Measurements from ENCODE around the gene TRIO.

DNA sequence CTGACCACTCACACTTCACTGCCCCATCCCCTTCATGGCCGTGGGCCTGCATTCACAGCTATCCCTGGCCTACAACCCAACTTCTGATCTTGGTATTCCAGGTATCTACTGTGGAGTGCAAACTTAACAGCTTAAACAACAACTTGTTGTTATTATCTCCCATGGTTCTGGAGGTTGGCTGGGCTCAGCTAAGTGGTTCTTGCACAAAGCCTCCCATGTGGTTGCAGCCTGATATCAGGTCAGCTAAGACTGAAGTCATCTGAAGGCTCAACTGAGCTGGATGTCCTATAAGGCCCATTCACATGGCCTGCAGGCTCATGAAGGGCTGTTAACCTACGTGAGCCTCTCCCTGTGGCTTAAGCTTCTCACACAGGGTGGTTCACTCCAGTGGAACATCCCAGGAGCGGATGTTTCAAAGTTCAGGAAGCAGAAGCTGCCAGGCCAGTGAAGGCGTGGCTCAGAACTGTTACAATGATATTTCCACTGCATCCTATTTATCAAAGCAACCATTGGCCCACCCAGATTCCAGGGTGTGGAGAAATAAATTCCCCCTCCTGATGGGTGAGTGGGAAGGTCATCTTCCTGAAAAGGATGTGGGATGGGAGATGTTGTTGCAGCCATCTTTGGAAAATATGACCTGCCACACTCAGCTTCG lies 30.0 kb upstream of the TRIO start:
- TF ChIP-seq POLR2A (IDR thresholded peaks at IDR 0.05; ENCODE audit: control extremely low read depth in 1 of 2, low read depth in 2 of 2, low read length in 2 of 2) (no peak), SP1 (IDR thresholded peaks at IDR 0.05; ENCODE audit: low read depth, low read length) (no peak), SIX5 (IDR thresholded peaks at IDR 0.05; ENCODE audit: low read depth, low read length) (no peak), CHD2 (IDR thresholded peaks at IDR 0.05; ENCODE audit: low read length) (no peak), EP300 (IDR thresholded peaks at IDR 0.05; ENCODE audit: borderline replicate concordance in 1 of 2, low read depth in 2 of 2, low read length in 2 of 2) (no peak), POLR2AphosphoS5 (IDR thresholded peaks at IDR 0.05; ENCODE audit: low read depth, low read length) (no peak), CBX8 (IDR thresholded peaks at IDR 0.05; ENCODE audit: borderline replicate concordance, low read depth, low read length) (no peak), EZH2 (IDR thresholded peaks at IDR 0.05; ENCODE audit: low read depth, low read length, severe bottlenecking) (no peak), RAD21 (IDR thresholded peaks at IDR 0.05 in 1 of 2, conservative IDR thresholded peaks at IDR 0.05 in 1 of 2; ENCODE audit: low read depth in 2 of 2, low read length in 2 of 2) (no peak)
- TF ChIP-seq, protein P1, sequence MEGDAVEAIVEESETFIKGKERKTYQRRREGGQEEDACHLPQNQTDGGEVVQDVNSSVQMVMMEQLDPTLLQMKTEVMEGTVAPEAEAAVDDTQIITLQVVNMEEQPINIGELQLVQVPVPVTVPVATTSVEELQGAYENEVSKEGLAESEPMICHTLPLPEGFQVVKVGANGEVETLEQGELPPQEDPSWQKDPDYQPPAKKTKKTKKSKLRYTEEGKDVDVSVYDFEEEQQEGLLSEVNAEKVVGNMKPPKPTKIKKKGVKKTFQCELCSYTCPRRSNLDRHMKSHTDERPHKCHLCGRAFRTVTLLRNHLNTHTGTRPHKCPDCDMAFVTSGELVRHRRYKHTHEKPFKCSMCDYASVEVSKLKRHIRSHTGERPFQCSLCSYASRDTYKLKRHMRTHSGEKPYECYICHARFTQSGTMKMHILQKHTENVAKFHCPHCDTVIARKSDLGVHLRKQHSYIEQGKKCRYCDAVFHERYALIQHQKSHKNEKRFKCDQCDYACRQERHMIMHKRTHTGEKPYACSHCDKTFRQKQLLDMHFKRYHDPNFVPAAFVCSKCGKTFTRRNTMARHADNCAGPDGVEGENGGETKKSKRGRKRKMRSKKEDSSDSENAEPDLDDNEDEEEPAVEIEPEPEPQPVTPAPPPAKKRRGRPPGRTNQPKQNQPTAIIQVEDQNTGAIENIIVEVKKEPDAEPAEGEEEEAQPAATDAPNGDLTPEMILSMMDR (IDR thresholded peaks at IDR 0.05; ENCODE audit: control extremely low read depth in 1 of 3, insufficient read depth in 1 of 3, low read depth in 1 of 3, low read length in 3 of 3): no peak
- TF ChIP-seq, protein P2, sequence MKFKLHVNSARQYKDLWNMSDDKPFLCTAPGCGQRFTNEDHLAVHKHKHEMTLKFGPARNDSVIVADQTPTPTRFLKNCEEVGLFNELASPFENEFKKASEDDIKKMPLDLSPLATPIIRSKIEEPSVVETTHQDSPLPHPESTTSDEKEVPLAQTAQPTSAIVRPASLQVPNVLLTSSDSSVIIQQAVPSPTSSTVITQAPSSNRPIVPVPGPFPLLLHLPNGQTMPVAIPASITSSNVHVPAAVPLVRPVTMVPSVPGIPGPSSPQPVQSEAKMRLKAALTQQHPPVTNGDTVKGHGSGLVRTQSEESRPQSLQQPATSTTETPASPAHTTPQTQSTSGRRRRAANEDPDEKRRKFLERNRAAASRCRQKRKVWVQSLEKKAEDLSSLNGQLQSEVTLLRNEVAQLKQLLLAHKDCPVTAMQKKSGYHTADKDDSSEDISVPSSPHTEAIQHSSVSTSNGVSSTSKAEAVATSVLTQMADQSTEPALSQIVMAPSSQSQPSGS (IDR thresholded peaks at IDR 0.05; ENCODE audit: low read length): no peak
